Mucosa of descending colon (tissue), 3 donors: ENCODE measurements around the gene TAS2R43. TPM values are rescaled to one million over a fixed set of nuclear protein-coding genes. Genes with fewer than 3 reads are reported as not detected.
"Not testable (repeated sequence)": the region's sequence is repeated elsewhere in the genome, so short reads cannot be mapped to it uniquely, and the experiment has no call there.

Experiments
- ATAC-seq: fragments of 200-7000 bp; cut with Tn5 transposase; one replicate; pipeline ENCODE4 v1.9.1; 2020; ENCODE audit warnings: mild to moderate bottlenecking, moderate library complexity
- DNase-seq, 3 donors: peaks; one replicate each; pipeline ENCODE4 v3.0.0-alpha.2; 2020
- H3K36me3 ChIP-seq: fragments of 200-600 bp; one replicate; pipeline ENCODE4 v1.8.0; 2021; ENCODE audit warnings: low read depth, mild to moderate bottlenecking
- H3K4me1 ChIP-seq: fragments of 200-600 bp; one replicate; pipeline ENCODE4 v1.8.0; 2021; ENCODE audit warnings: low read depth, mild to moderate bottlenecking
- H3K4me3 ChIP-seq: fragments of 200-600 bp; one replicate; pipeline ENCODE4 v1.8.0; 2021; ENCODE audit warnings: mild to moderate bottlenecking
- H3K9me3 ChIP-seq: fragments of 200-600 bp; one replicate; pipeline ENCODE4 v1.8.0; 2021; ENCODE audit warnings: mild to moderate bottlenecking
- intact Hi-C, 2 donors: fragments of 100-400 bp; cut with DNase I in 1 of 2; cut with micrococcal nuclease in 1 of 2; formaldehyde crosslinking; loops; one replicate each; pipeline versions ENCODE4 v1.11.0 to v1.11.1; 2022; cut with DNase I, micrococcal nuclease
- total RNA-seq, 3 donors: library from RNA; stranded (reverse); fragmentation: NEBNext Ultra II Directional in 2 of 3; extraction: Animal tissue kit (Norgen Biotek cat#: 25700) in 2 of 3; gene quantifications; one replicate each; pipeline versions ENCODE4 v1.2.1 to v1.2.4, GENCODE V29; 2021 to 2023
- TF ChIP-seq, protein P1 (sequence below): fragments of 200-600 bp; IDR thresholded peaks from one replicate; pipeline ENCODE4 v1.8.0; 2022; ENCODE audit warnings: antibody characterized with exemption, mild to moderate bottlenecking
- donor health status: DM: no; HTN: no; CAD: no; lungs with moderate emphysema.
- donor health status: DM: no; HTN: no; CAD: no.
- donor health status: DM: no; HTN: yes; CAD: no.

Gene TAS2R43
- total RNA-seq, 3 donors from 2014 or later: 0.51 to 1.3 TPM; not detected in 1

- Histone ChIP-seq H3K9me3 (peaks cover 11% of the 10 kb centered on the region), H3K4me3 (no peak overlapping the region), H3K36me3 (no peaks in the 10 kb centered on the region), H3K4me1 (no peaks in the 10 kb centered on the region)
- ATAC-seq: no peak
- DNase-seq: no peak
- intact Hi-C loops: no loop called here
- TF ChIP-seq, protein P1, sequence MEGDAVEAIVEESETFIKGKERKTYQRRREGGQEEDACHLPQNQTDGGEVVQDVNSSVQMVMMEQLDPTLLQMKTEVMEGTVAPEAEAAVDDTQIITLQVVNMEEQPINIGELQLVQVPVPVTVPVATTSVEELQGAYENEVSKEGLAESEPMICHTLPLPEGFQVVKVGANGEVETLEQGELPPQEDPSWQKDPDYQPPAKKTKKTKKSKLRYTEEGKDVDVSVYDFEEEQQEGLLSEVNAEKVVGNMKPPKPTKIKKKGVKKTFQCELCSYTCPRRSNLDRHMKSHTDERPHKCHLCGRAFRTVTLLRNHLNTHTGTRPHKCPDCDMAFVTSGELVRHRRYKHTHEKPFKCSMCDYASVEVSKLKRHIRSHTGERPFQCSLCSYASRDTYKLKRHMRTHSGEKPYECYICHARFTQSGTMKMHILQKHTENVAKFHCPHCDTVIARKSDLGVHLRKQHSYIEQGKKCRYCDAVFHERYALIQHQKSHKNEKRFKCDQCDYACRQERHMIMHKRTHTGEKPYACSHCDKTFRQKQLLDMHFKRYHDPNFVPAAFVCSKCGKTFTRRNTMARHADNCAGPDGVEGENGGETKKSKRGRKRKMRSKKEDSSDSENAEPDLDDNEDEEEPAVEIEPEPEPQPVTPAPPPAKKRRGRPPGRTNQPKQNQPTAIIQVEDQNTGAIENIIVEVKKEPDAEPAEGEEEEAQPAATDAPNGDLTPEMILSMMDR: no peak
These were observed 36.8 kb downstream of the TAS2R43 start for GRCh38 chr12:11055306-11055705.

GRCh38 chr12:11049806-11050531 lies 42.1 kb downstream of the TAS2R43 start:
- peaks cover 11% of the 10 kb centered on the region for H3K9me3 ChIP-seq
- DNase-seq, H3K4me3 ChIP-seq, H3K4me1 ChIP-seq, intact Hi-C loops, H3K36me3 ChIP-seq, ATAC-seq: not testable (repeated sequence)

GRCh38 chr12:11041366-11041765 lies 50.7 kb downstream of the TAS2R43 start:
- DNase-seq, ATAC-seq, H3K4me1 ChIP-seq, H3K36me3 ChIP-seq, H3K9me3 ChIP-seq, intact Hi-C loops, H3K4me3 ChIP-seq: not testable (repeated sequence)

Other genes starting within 250 kb of the TAS2R43 start
- 1 to 10 TPM in 1 of 3 donors, under 1 TPM in 2; 0.60 to 3.4 (median 0.79) TPM for gene PRR4, start 242.8 kb downstream of the TAS2R43 start, total RNA-seq
- gene PRH1, start 208.1 kb downstream of the TAS2R43 start, total RNA-seq: 10 to 100 TPM; 14.2 to 24.0 (median 15.4) TPM
- 1 to 10 TPM; 1.1 to 3.2 (median 1.3) TPM for gene TAS2R13, start 182.8 kb downstream of the TAS2R43 start, total RNA-seq
- under 1 TPM in 1 of 3 donors, not detected in 2; 0.73 TPM for gene PRH2, start 163.1 kb downstream of the TAS2R43 start, total RNA-seq
- gene TAS2R14, start 153.1 kb downstream of the TAS2R43 start, total RNA-seq: 1 to 10 TPM; 1.7 to 5.4 (median 2.6) TPM
- 1 to 10 TPM in 2 of 3 donors, under 1 TPM in 1; 0.92 to 3.7 (median 1.5) TPM for gene TAS2R50, start 105.4 kb downstream of the TAS2R43 start, total RNA-seq
- 1 to 10 TPM; 1.6 to 3.9 (median 1.7) TPM for gene TAS2R20, start 94.0 kb downstream of the TAS2R43 start, total RNA-seq
- gene TAS2R19, start 69.7 kb downstream of the TAS2R43 start, total RNA-seq: 1 to 10 TPM; 2.1 to 6.8 (median 2.3) TPM
- gene TAS2R31, start 60.9 kb downstream of the TAS2R43 start, total RNA-seq: 1 to 10 TPM; 2.6 to 8.1 (median 3.5) TPM
- 1 to 10 TPM in 1 of 3 donors, under 1 TPM in 2; 0.87 to 4.2 (median 0.98) TPM for gene TAS2R46, start 30.0 kb downstream of the TAS2R43 start, total RNA-seq
- 1 to 10 TPM; 3.0 to 5.9 (median 3.5) TPM for gene TAS2R30, start 42.3 kb upstream of the TAS2R43 start, total RNA-seq
- gene SMIM10L1, start 78.9 kb upstream of the TAS2R43 start, total RNA-seq: 10 to 100 TPM in 1 of 3 donors, 1 to 10 TPM in 2; 7.9 to 12.5 (median 9.5) TPM
- not detected for gene TAS2R42, start 94.6 kb upstream of the TAS2R43 start, total RNA-seq
- gene PRB3, start 177.4 kb upstream of the TAS2R43 start, total RNA-seq: not detected
- gene PRB4, start 218.1 kb upstream of the TAS2R43 start, total RNA-seq: not detected